ENCODE results near the gene OPCML. TPM values are rescaled to one million over a fixed set of nuclear protein-coding genes. Genes with fewer than 3 reads are reported as not detected.

OPCML gene
- total RNA-seq, 1 donor from 2014 or later = 0.61 TPM

DNA sequence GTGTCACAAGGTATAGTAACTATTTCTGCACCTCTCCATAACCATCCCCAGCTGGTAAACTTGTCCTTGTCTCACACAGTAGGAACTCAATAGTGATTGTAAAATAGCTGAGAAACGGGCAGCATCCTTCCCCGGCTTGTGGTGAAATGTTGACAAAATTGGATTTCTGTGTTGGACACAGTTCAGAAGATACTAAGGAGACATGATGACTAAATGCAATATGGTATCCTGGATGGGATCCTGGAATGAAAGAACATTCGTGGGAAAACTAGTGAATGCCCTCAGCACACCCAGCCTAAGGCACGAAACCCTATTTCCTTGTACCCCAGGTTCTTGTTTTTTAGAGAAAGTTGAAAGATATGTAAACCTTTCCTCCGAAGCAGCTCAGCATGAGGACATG, 18.8 kb upstream of the OPCML start:
- H3K36me3 Mint-ChIP-seq (ENCODE audit: unreplicated experiment) = no peaks in the 10 kb centered on the region
- no peak for TF ChIP-seq CTCF (IDR thresholded peaks at IDR 0.05; ENCODE audit: partially characterized antibody, unreplicated experiment)
- H3K4me3 Mint-ChIP-seq (ENCODE audit: unreplicated experiment) = no peak overlapping the region
- H3K27me3 Mint-ChIP-seq (ENCODE audit: unreplicated experiment) = no peaks in the 10 kb centered on the region
- no peaks in the 10 kb centered on the region for H3K9me3 Mint-ChIP-seq (ENCODE audit: unreplicated experiment)
- peaks cover 7% of the 10 kb centered on the region for H3K4me1 Mint-ChIP-seq (ENCODE audit: low read depth, unreplicated experiment)
- no peak overlapping the region for H3K27ac Mint-ChIP-seq (ENCODE audit: unreplicated experiment)
- DNase-seq = no peak

GRCh38 chr11:133549826-133550225, 17.5 kb upstream of the OPCML start:
- H3K4me3 Mint-ChIP-seq (ENCODE audit: unreplicated experiment) = no peak overlapping the region
- H3K27me3 Mint-ChIP-seq (ENCODE audit: unreplicated experiment) = peaks cover 2% of the 10 kb centered on the region
- no peaks in the 10 kb centered on the region for H3K9me3 Mint-ChIP-seq (ENCODE audit: unreplicated experiment)
- no peaks in the 10 kb centered on the region for H3K36me3 Mint-ChIP-seq (ENCODE audit: unreplicated experiment)
- no peak for TF ChIP-seq CTCF (IDR thresholded peaks at IDR 0.05; ENCODE audit: partially characterized antibody, unreplicated experiment)
- H3K27ac Mint-ChIP-seq (ENCODE audit: unreplicated experiment) = no peak overlapping the region
- peaks cover 14% of the 10 kb centered on the region for H3K4me1 Mint-ChIP-seq (ENCODE audit: low read depth, unreplicated experiment)
- DNase-seq = no peak

DNA sequence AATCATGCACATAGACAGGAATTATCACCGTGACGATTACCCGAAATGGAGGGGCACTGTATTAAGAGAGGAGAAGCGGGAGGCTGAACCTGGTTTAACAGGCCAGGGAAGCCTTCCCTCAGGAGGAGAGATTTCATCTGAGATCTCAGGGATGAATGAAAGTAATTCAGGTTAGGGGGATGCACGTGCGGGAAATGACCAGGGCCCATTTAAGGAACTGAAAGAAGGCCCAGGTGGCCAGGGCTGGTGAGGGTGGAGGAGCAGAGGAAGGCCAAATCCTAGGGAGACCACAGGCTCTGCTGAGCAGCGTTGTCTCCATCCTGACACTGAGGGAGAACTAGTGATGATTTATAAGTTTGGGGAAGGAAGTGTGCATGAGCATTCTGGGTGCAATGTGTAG, 16.3 kb upstream of the OPCML start:
- no peaks in the 10 kb centered on the region for H3K36me3 Mint-ChIP-seq (ENCODE audit: unreplicated experiment)
- no peak overlapping the region for H3K27ac Mint-ChIP-seq (ENCODE audit: unreplicated experiment)
- TF ChIP-seq CTCF (IDR thresholded peaks at IDR 0.05; ENCODE audit: partially characterized antibody, unreplicated experiment) = no peak
- H3K4me1 Mint-ChIP-seq (ENCODE audit: low read depth, unreplicated experiment) = peaks cover 17% of the 10 kb centered on the region
- peaks cover 4% of the 10 kb centered on the region for H3K27me3 Mint-ChIP-seq (ENCODE audit: unreplicated experiment)
- DNase-seq = no peak
- no peaks in the 10 kb centered on the region for H3K9me3 Mint-ChIP-seq (ENCODE audit: unreplicated experiment)
- no peak overlapping the region for H3K4me3 Mint-ChIP-seq (ENCODE audit: unreplicated experiment)

GRCh38 chr11:133547808-133548494, 15.7 kb upstream of the OPCML start:
- H3K4me3 Mint-ChIP-seq (ENCODE audit: unreplicated experiment) = no peak overlapping the region
- H3K4me1 Mint-ChIP-seq (ENCODE audit: low read depth, unreplicated experiment) = peaks cover 22% of the 10 kb centered on the region
- H3K27me3 Mint-ChIP-seq (ENCODE audit: unreplicated experiment) = peaks cover 4% of the 10 kb centered on the region
- DNase-seq = no peak
- H3K36me3 Mint-ChIP-seq (ENCODE audit: unreplicated experiment) = no peaks in the 10 kb centered on the region
- no peak overlapping the region for H3K27ac Mint-ChIP-seq (ENCODE audit: unreplicated experiment)
- H3K9me3 Mint-ChIP-seq (ENCODE audit: unreplicated experiment) = no peaks in the 10 kb centered on the region
- no peak for TF ChIP-seq CTCF (IDR thresholded peaks at IDR 0.05; ENCODE audit: partially characterized antibody, unreplicated experiment)

DNA sequence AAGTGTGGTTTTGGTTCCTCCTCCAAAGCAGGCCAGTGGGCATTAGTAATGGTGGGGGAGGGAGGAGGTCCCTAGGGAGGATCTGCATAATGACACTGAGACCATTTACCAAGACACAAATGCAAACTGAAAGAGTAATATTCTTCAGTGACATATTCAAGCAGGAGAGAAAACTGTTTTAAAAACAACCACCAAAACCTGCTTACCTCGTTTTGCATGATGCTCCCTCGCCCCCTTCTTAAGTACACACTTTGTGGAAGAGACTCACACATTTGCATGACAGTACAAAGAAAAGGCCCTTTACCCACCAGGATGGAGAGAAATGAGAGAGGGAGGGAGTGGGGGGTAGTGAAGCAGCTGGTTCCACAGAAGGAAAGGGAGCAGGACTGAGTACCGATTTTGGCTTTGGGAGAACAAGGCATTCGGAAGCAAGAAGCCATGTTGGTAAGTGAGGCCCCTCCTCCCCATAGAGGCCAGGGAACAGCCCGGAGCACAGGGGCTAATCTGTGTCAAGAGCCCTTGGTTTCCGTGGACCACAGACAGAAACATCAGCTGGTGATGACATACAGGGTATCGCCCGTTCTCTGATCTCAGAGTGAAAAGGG, 13.0 kb upstream of the OPCML start:
- Mint-ChIP-seq H3K4me3 (ENCODE audit: unreplicated experiment) (peak overlapping the region; percentile 78), H3K36me3 (ENCODE audit: unreplicated experiment) (no peaks in the 10 kb centered on the region), H3K9me3 (ENCODE audit: unreplicated experiment) (no peaks in the 10 kb centered on the region), H3K27me3 (ENCODE audit: unreplicated experiment) (peaks cover 7% of the 10 kb centered on the region), H3K4me1 (ENCODE audit: low read depth, unreplicated experiment) (peaks cover 45% of the 10 kb centered on the region), H3K27ac (ENCODE audit: unreplicated experiment) (peak overlapping the region; percentile 98)
- TF ChIP-seq CTCF (IDR thresholded peaks at IDR 0.05; ENCODE audit: partially characterized antibody, unreplicated experiment) = no peak
- peak; percentile 55 for DNase-seq
